Kidney epithelial cell (primary cell): ENCODE measurements around the gene DCBLD1. TPM values are rescaled to one million over a fixed set of nuclear protein-coding genes. Genes with fewer than 3 reads are reported as not detected.
A peak's percentile ranks its signal among the peaks of the same experiment; 100 is the strongest.

ENCODE experiments used
- DNase-seq: peaks from one replicate; pipeline ENCODE4 v3.0.0-alpha.2; 2010; ENCODE audit warnings: low read depth
- H3K27me3 ChIP-seq: 2 replicates; pipeline ENCODE4 v1.6.0; 2011; ENCODE audit warnings: low read length; ENCODE audit not compliant: control insufficient read depth, insufficient read depth
- H3K36me3 ChIP-seq: 2 replicates; pipeline ENCODE4 v1.5.1; 2011; ENCODE audit warnings: low read length; ENCODE audit not compliant: control insufficient read depth, insufficient read depth
- H3K4me3 ChIP-seq: 2 replicates; pipeline ENCODE4 v1.5.1; 2011; ENCODE audit warnings: low read depth, mild to moderate bottlenecking, control low read depth, low read length
- total RNA-seq: library from RNA; depleted of rRNA; stranded (reverse); fragments of >200 nt; gene quantifications from 2 replicates; pipeline ENCODE4 v1.2.3, GENCODE V29; 2015
- TF ChIP-seq, protein P1 (sequence below): IDR thresholded peaks from 2 replicates; pipeline ENCODE4 v1.5.1; 2011; ENCODE audit warnings: mild to moderate bottlenecking, moderate library complexity, low read length, control low read depth, inconsistent platforms; ENCODE audit not compliant: insufficient read depth, poor library complexity, severe bottlenecking

Gene DCBLD1
- total RNA-seq, 1 donor from 2014 or later = 10.6 TPM

DNA sequence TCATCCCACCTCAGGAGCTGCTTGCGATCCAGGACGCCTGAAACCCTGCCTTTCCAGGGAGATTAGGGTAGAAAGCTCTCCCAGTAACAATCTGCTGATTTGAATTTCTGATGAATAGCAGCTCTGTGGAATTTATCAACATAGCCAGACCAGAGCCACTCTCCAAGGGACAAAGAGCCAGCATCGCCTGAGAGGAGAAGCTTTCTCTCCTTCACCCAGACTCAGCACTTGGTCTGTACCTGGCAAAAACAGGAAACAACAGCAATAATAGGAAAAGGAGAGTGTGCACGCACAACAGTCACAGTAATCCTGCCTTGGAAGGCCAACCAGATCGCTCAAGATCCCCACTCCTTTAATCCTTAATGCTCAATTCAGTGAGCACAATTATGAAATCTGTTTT lies 34.5 kb upstream of the DCBLD1 start:
- Histone ChIP-seq H3K36me3 (no peaks in the 10 kb centered on the region), H3K4me3 (no peak overlapping the region), H3K27me3 (no peaks in the 10 kb centered on the region)
- TF ChIP-seq, protein P1, sequence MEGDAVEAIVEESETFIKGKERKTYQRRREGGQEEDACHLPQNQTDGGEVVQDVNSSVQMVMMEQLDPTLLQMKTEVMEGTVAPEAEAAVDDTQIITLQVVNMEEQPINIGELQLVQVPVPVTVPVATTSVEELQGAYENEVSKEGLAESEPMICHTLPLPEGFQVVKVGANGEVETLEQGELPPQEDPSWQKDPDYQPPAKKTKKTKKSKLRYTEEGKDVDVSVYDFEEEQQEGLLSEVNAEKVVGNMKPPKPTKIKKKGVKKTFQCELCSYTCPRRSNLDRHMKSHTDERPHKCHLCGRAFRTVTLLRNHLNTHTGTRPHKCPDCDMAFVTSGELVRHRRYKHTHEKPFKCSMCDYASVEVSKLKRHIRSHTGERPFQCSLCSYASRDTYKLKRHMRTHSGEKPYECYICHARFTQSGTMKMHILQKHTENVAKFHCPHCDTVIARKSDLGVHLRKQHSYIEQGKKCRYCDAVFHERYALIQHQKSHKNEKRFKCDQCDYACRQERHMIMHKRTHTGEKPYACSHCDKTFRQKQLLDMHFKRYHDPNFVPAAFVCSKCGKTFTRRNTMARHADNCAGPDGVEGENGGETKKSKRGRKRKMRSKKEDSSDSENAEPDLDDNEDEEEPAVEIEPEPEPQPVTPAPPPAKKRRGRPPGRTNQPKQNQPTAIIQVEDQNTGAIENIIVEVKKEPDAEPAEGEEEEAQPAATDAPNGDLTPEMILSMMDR = no peak
- no peak for DNase-seq

DNA sequence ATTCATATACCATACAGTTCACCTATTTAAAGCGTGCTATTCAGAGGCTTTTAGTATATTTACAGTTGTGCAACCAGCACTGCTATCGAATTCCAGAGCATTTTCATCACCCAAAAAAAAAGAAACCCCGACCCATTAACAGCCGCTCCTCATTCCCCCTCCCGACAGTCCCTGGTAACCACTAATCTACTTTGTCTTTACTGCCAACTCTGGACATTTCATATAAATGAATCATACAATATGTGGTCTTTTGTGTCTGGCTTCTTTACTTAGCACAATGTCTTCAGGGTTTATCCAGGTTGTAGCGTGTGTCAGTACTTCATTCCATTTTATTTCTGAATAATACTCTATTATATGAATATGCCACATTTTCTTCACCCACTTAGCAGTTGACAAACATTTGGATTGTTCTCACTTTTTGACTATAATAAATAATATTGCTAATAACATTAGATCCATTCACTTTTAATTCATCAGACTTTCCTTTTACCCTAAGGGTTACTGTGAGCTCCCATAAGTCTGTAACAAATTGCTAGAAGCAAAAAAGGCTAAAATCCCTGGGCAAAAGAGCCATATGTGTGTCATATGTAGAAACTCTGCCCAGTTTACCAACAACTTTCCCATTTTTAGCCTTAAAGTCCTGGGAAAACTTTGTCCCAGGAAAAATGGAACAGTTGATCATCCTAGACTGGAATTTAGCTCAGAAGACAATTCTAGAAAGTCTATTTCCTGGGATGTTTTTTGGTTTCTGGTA lies 33.6 kb upstream of the DCBLD1 start:
- H3K27me3 ChIP-seq = no peaks in the 10 kb centered on the region
- DNase-seq = peak; percentile 74
- no peaks in the 10 kb centered on the region for H3K36me3 ChIP-seq
- H3K4me3 ChIP-seq = no peak overlapping the region
- TF ChIP-seq, protein P1 = no peak

DNA sequence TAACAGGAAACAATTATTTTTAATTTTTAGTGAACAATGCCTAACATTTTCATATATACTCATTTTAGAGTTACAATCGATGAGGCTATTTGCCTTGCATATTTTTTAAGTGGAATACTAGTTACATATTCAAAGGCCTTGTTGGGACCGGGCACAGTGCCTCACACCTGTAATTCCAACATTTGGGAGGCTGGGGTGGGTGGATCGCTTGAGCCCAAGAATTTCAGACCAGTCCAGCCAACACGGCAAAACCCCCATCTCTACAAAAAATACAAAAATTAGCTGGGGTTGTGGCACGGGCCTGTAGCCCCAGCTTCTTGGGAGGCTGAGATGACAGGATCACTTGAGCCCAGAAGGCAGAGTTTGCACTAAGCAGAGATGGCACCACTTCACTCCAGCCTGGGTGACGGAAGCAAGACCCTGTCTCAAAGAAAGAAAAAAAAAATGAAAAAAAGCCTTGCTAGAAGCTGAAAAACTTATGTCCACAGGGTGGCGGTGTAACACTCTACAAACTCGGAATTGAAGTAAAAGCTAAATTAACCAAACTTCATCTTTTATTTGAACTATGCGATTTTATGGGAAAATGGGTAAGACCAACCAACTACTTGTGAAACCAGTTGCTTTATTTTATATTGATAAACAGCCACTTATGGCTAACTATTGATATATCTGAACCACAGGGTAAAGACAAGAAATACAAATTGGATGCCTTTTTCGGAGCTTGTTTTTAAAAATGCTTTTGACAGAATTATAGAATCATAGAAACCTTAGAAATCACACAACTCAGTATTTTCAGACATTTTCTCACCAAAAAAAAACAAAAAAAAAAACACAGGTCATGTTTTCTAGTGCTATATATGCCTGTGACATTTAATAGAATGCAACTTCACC lies 32.7 kb upstream of the DCBLD1 start:
- TF ChIP-seq, protein P1 = peak; percentile 64
- DNase-seq = peak; percentile 41
- no peak overlapping the region for H3K4me3 ChIP-seq
- no peaks in the 10 kb centered on the region for H3K36me3 ChIP-seq
- H3K27me3 ChIP-seq = no peaks in the 10 kb centered on the region

DNA sequence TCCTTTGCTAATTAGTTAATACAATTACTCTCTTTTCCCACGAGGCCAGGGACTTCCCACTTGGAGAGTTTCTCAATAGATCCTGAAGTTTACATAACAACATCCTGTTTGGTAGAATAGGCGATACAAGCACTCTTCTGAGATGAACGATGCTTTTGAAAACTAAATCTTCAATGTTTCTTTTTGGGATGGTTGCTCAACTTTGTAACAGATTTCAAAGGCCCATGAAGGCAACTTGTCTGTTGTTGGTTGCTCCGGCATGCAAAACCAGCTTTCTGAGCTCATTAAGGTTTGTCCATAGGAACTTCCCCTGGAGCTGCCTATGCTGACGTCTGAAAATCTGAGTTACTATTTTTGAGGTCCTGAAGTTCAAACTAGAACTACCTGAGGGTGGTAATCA lies 30.8 kb upstream of the DCBLD1 start:
- no peak for DNase-seq
- no peak overlapping the region for H3K4me3 ChIP-seq

DNA sequence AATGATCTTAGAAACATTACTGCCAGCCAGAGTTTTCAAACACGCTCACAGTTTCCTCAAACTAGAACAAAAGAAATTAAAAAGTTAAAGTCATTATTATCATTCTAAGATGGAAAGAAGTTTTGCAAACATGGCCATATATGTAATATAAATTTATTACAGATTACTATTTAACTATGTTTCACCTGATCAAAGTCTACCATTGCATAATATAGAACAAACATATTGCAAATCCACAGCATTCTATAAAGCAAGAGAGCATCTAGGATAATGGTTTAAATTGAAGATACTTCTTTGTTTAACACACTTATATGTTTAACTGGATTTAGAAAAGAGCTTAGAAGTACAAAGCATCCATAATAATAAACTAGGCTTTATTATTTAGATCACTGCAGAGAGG lies 26.2 kb upstream of the DCBLD1 start:
- TF ChIP-seq, protein P1 = no peak
- no peaks in the 10 kb centered on the region for H3K36me3 ChIP-seq
- H3K27me3 ChIP-seq = no peaks in the 10 kb centered on the region
- DNase-seq = no peak
- H3K4me3 ChIP-seq = no peak overlapping the region

More for the DNA sequence above, 30.8 kb upstream of the DCBLD1 start:
- TF ChIP-seq, protein P1 = no peak
- no peaks in the 10 kb centered on the region for H3K27me3 ChIP-seq
- no peaks in the 10 kb centered on the region for H3K36me3 ChIP-seq
